Caco-2 (cell line): ENCODE results near the gene CTR9. TPM values are rescaled to one million over a fixed set of nuclear protein-coding genes. Genes with fewer than 3 reads are reported as not detected.

Source experiments
- BruUV-seq: library from RNA; stranded (reverse); fragments of 400-500 nt; replicated peaks from 2 replicates; lab custom pipeline; 2021; lab: Mats Ljungman, UMichigan
- CTCF ChIA-PET: fragments of 300-600 bp; sonication (Branson Sonifier 250); formaldehyde crosslinking; loops from one replicate; lab custom pipeline; 2022; ENCODE audit warnings: antibody characterized with exemption; lab: Charles Lee
- POLR2A ChIA-PET: fragments of 300-600 bp; sonication (Branson Sonifier 250); formaldehyde crosslinking; loops from one replicate; lab custom pipeline; 2022; ENCODE audit warnings: antibody characterized with exemption; lab: Charles Lee
- DNase-seq, 2 experiments: peaks; one replicate each; pipeline versions ENCODE4 v3.0.0 to v3.0.0-alpha.2; 2020 to 2022
- H3K27me3 ChIP-seq: replicated peaks from 2 replicates; pipeline ENCODE4 v1.6.0; 2011; ENCODE audit warnings: low read length; ENCODE audit not compliant: control insufficient read depth, insufficient read depth
- H3K36me3 ChIP-seq: 2 replicates; pipeline ENCODE4 v1.5.1; 2011; ENCODE audit warnings: low read length; ENCODE audit not compliant: control insufficient read depth, insufficient read depth
- H3K4me1 ChIP-seq: fragments of 250-450 bp; sonication (Bioruptor Pico); 2 replicates; pipeline ENCODE4 v1.5.1; 2020; ENCODE audit warnings: mild to moderate bottlenecking
- H3K4me3 ChIP-seq: 2 replicates; pipeline ENCODE4 v1.5.1; 2011; ENCODE audit warnings: low read depth, mild to moderate bottlenecking, control low read depth, low read length
- H3K9me3 ChIP-seq: fragments of 250-450 bp; sonication (Bioruptor Pico); 2 replicates; pipeline ENCODE4 v1.5.1; 2020; ENCODE audit warnings: mild to moderate bottlenecking, moderate library complexity
- H3K27ac Mint-ChIP-seq: one replicate; pipeline ENCODE4 v1.8.0; 2022; ENCODE audit warnings: mixed read lengths; ENCODE audit not compliant: unreplicated experiment
- H3K27me3 Mint-ChIP-seq: one replicate; pipeline ENCODE4 v1.8.0; 2022; ENCODE audit warnings: mixed read lengths; ENCODE audit not compliant: insufficient read depth, unreplicated experiment
- H3K36me3 Mint-ChIP-seq: one replicate; pipeline ENCODE4 v1.8.0; 2022; ENCODE audit warnings: mild to moderate bottlenecking, mixed read lengths; ENCODE audit not compliant: insufficient read depth, unreplicated experiment
- H3K4me1 Mint-ChIP-seq: one replicate; pipeline ENCODE4 v1.8.0; 2022; ENCODE audit warnings: low read depth, mixed read lengths; ENCODE audit not compliant: unreplicated experiment
- H3K4me3 Mint-ChIP-seq: one replicate; pipeline ENCODE4 v1.8.0; 2022; ENCODE audit warnings: mild to moderate bottlenecking, moderate library complexity, mixed read lengths; ENCODE audit not compliant: unreplicated experiment
- H3K9me3 Mint-ChIP-seq: one replicate; pipeline ENCODE4 v1.8.0; 2022; ENCODE audit warnings: mixed read lengths; ENCODE audit not compliant: unreplicated experiment
- CTCF ChIP-seq, 2 experiments: fragments of 200-600 bp in 1 of 2; IDR thresholded peaks; 1 replicate in 1 of 2; 2 replicates in 1 of 2; pipeline versions ENCODE4 v1.5.1 to v1.8.0; 2011 to 2022; ENCODE audit warnings: antibody characterized with exemption in 1 of 2, control low read depth in 1 of 2, inconsistent platforms in 1 of 2, low read depth in 1 of 2, low read length in 1 of 2, mild to moderate bottlenecking in 1 of 2, moderate library complexity in 1 of 2; ENCODE audit not compliant: insufficient read depth in 1 of 2, severe bottlenecking in 1 of 2, unreplicated experiment in 1 of 2
- intact Hi-C: fragments of 100-400 bp; cut with micrococcal nuclease; formaldehyde crosslinking; loops from one replicate; pipeline ENCODE4 v1.10.0; 2022; ENCODE audit not compliant: unreplicated experiment
- total RNA-seq: library from RNA; stranded (reverse); gene quantifications from 2 replicates; pipeline ENCODE4 v1.2.3, GENCODE V29; 2022

CTR9 gene
- total RNA-seq, 1 experiment from 2014 or later, result 54.0 TPM

GRCh38 chr11:10770626-10771254 is 19.7 kb downstream of the CTR9 start:
- peak; percentile 59 to 60 for DNase-seq
- no peaks in the 10 kb centered on the region for H3K4me1 ChIP-seq
- peaks cover 54% of the 10 kb centered on the region for H3K36me3 Mint-ChIP-seq
- H3K27me3 ChIP-seq, result no peaks in the 10 kb centered on the region
- no peaks in the 10 kb centered on the region for H3K4me1 Mint-ChIP-seq
- peaks cover 1% of the 10 kb centered on the region; the same call in 1 of the 2 replicates for H3K36me3 ChIP-seq
- intact Hi-C loops, result loop anchor here (1.0 kb wide), 1 partner anchor 1017 kb away; no protein-coding TSS in a partner anchor
- no peak overlapping the region for H3K4me3 ChIP-seq
- no peak overlapping the region for H3K4me3 Mint-ChIP-seq
- CTCF ChIA-PET, result interaction anchor here (0.5 to 1.6 kb wide), 20 partner anchors 9 to 463 kb away, joined by 3 to 12 read pairs (median 4); partner anchors contain the start of genes CTR9, EIF4G2 and RNF141
- BruUV-seq, result no TSS peak
- no peaks in the 10 kb centered on the region for H3K9me3 Mint-ChIP-seq
- no peaks in the 10 kb centered on the region for H3K27me3 Mint-ChIP-seq
- H3K27ac Mint-ChIP-seq, result no peak overlapping the region
- H3K9me3 ChIP-seq, result no peaks in the 10 kb centered on the region
- POLR2A ChIA-PET, result interaction anchor here (1.0 kb wide), 2 partner anchors 20 to 38 kb away, joined by 4 to 6 read pairs; partner anchors contain the start of genes CTR9 and EIF4G2
- peak; percentile 79 to 86 for TF ChIP-seq CTCF (IDR thresholded peaks at IDR 0.05; ENCODE audit: insufficient read depth in 1 of 2, low read depth in 1 of 2, low read length in 1 of 2, severe bottlenecking in 1 of 2, unreplicated experiment in 1 of 2)

GRCh38 chr11:10771457-10771856 is 20.4 kb downstream of the CTR9 start:
- CTCF ChIA-PET, result interaction anchor here (1.0 kb wide), 1 partner anchor 60 kb away, joined by 4 read pairs; no protein-coding TSS in a partner anchor
- H3K36me3 Mint-ChIP-seq, result peaks cover 53% of the 10 kb centered on the region

GRCh38 chr11:10774811-10775210 is 23.8 kb downstream of the CTR9 start:
- intact Hi-C loops, result no loop called here

More at GRCh38 chr11:10771457-10771856, 20.4 kb downstream of the CTR9 start:
- no TSS peak for BruUV-seq
- Mint-ChIP-seq H3K27me3 (no peaks in the 10 kb centered on the region), H3K9me3 (no peaks in the 10 kb centered on the region), H3K4me3 (no peak overlapping the region), H3K27ac (no peak overlapping the region), H3K4me1 (no peaks in the 10 kb centered on the region)
- intact Hi-C loops, result no loop called here
- POLR2A ChIA-PET, result no interaction called here
- Histone ChIP-seq H3K27me3 (no peaks in the 10 kb centered on the region), H3K4me3 (no peak overlapping the region), H3K4me1 (no peaks in the 10 kb centered on the region), H3K36me3 (peaks cover 1% of the 10 kb centered on the region; the same call in 1 of the 2 replicates), H3K9me3 (no peaks in the 10 kb centered on the region)
- no peak for DNase-seq
- TF ChIP-seq CTCF (IDR thresholded peaks at IDR 0.05; ENCODE audit: insufficient read depth in 1 of 2, low read depth in 1 of 2, low read length in 1 of 2, severe bottlenecking in 1 of 2, unreplicated experiment in 1 of 2), result no peak

More at GRCh38 chr11:10774811-10775210, 23.8 kb downstream of the CTR9 start:
- Histone ChIP-seq H3K4me1 (no peaks in the 10 kb centered on the region), H3K9me3 (no peaks in the 10 kb centered on the region), H3K4me3 (no peak overlapping the region), H3K36me3 (peaks cover 1% of the 10 kb centered on the region; the same call in 1 of the 2 replicates), H3K27me3 (no peaks in the 10 kb centered on the region)
- Mint-ChIP-seq H3K4me1 (no peaks in the 10 kb centered on the region), H3K9me3 (no peaks in the 10 kb centered on the region), H3K27me3 (no peaks in the 10 kb centered on the region), H3K36me3 (peaks cover 70% of the 10 kb centered on the region), H3K27ac (no peak overlapping the region), H3K4me3 (no peak overlapping the region)
- no TSS peak for BruUV-seq
- DNase-seq, result no peak
- no peak for TF ChIP-seq CTCF (IDR thresholded peaks at IDR 0.05; ENCODE audit: insufficient read depth in 1 of 2, low read depth in 1 of 2, low read length in 1 of 2, severe bottlenecking in 1 of 2, unreplicated experiment in 1 of 2)
- CTCF ChIA-PET, result no interaction called here
- POLR2A ChIA-PET, result no interaction called here
